ENCODE results near the gene DCTN1. TPM values are rescaled to one million over a fixed set of nuclear protein-coding genes. Genes with fewer than 3 reads are reported as not detected.

DCTN1 gene
- total RNA-seq, 1 donor: 153 TPM

GRCh38 chr2:74328573-74328972 is 51.5 kb downstream of the DCTN1 start:
- H3K4me3 ChIP-seq (ENCODE audit: low read depth, low read length): no peak overlapping the region
- TF ChIP-seq CTCF (IDR thresholded peaks at IDR 0.05; ENCODE audit: insufficient read depth, low read depth, low read length): no peak
- no peak for DNase-seq (ENCODE audit: low read depth)

GRCh38 chr2:74328074-74328473 is 52.0 kb downstream of the DCTN1 start:
- H3K4me3 ChIP-seq (ENCODE audit: low read depth, low read length): no peak overlapping the region
- DNase-seq (ENCODE audit: low read depth): no peak
- no peak for TF ChIP-seq CTCF (IDR thresholded peaks at IDR 0.05; ENCODE audit: insufficient read depth, low read depth, low read length)

- H3K4me3 ChIP-seq (ENCODE audit: low read depth, low read length): no peak overlapping the region
- no peak for DNase-seq (ENCODE audit: low read depth)
These were observed 52.5 kb downstream of the DCTN1 start for GRCh38 chr2:74327627-74328026.

GRCh38 chr2:74327199-74327598 is 52.9 kb downstream of the DCTN1 start:
- no peak for TF ChIP-seq CTCF (IDR thresholded peaks at IDR 0.05; ENCODE audit: insufficient read depth, low read depth, low read length)
- no peak for DNase-seq (ENCODE audit: low read depth)
- H3K4me3 ChIP-seq (ENCODE audit: low read depth, low read length): no peak overlapping the region

More at GRCh38 chr2:74327627-74328026, 52.5 kb downstream of the DCTN1 start:
- TF ChIP-seq CTCF (IDR thresholded peaks at IDR 0.05; ENCODE audit: insufficient read depth, low read depth, low read length): no peak

- no peak for DNase-seq (ENCODE audit: low read depth)
- no peak for TF ChIP-seq CTCF (IDR thresholded peaks at IDR 0.05; ENCODE audit: insufficient read depth, low read depth, low read length)
- no peak overlapping the region for H3K4me3 ChIP-seq (ENCODE audit: low read depth, low read length)
These were observed 54.3 kb downstream of the DCTN1 start for GRCh38 chr2:74325815-74326214.

- no peak for TF ChIP-seq CTCF (IDR thresholded peaks at IDR 0.05; ENCODE audit: insufficient read depth, low read depth, low read length)
- no peak for DNase-seq (ENCODE audit: low read depth)
These were observed 58.4 kb downstream of the DCTN1 start for GRCh38 chr2:74321737-74322136.

GRCh38 chr2:74317701-74318100 is 62.4 kb downstream of the DCTN1 start:
- DNase-seq (ENCODE audit: low read depth): no peak
- TF ChIP-seq CTCF (IDR thresholded peaks at IDR 0.05; ENCODE audit: insufficient read depth, low read depth, low read length): no peak
- H3K4me3 ChIP-seq (ENCODE audit: low read depth, low read length): no peak overlapping the region

More at GRCh38 chr2:74321737-74322136, 58.4 kb downstream of the DCTN1 start:
- no peak overlapping the region for H3K4me3 ChIP-seq (ENCODE audit: low read depth, low read length)
